NCI-H526 (cell line): Measurements from ENCODE around the gene PMVK.

Experiments used
- DNase-seq, 2 experiments: peaks; one replicate each; lab custom pipeline; 2025; lab: John Stamatoyannopoulos, UW

The PMVK gene

DNA sequence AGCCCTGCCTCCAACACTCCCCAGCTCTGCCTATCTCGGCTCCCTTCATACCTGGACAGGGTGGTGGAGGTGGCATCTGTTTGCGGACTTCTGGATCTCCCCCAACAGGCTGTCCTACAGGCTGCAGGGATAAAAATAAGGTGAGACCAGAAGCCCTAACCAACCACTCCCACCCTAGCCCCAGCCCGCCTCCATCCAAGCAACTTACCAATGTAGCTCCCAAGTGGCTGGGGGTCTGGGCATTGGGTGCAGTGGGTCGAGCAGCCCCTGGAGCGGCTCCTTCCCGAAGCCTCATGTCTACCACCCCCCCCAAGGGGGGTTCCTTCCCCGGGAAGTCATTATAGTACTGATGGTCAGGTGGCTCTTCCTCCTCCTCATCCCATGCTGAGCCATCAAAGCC lies 29.6 kb upstream of the PMVK start:
- no peak for DNase-seq

DNA sequence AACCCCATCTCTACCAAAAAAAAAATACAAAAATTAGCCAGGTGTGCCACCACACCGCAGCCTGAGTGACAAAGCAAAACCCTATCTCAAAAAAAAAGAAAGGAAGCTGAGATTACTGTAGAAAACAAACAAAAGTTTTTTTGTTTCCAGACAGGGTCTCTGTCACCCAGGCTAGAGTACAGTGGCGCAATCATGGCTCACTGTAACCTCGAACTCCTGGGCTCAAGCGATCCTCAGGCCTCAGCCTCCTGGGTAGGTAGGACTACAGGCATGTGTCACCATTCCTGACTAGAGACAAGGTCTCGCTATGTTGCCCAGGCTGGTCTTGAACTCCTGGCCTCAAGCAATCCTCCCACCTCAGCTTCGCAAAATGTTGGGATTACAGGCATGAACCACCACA lies 27.8 kb upstream of the PMVK start:
- DNase-seq: no peak

- DNase-seq: no peak
Observed at GRCh38 chr1:154963643-154964042, 27.1 kb upstream of the PMVK start.

GRCh38 chr1:154962795-154963330 lies 26.3 kb upstream of the PMVK start:
- no peak for DNase-seq

DNA sequence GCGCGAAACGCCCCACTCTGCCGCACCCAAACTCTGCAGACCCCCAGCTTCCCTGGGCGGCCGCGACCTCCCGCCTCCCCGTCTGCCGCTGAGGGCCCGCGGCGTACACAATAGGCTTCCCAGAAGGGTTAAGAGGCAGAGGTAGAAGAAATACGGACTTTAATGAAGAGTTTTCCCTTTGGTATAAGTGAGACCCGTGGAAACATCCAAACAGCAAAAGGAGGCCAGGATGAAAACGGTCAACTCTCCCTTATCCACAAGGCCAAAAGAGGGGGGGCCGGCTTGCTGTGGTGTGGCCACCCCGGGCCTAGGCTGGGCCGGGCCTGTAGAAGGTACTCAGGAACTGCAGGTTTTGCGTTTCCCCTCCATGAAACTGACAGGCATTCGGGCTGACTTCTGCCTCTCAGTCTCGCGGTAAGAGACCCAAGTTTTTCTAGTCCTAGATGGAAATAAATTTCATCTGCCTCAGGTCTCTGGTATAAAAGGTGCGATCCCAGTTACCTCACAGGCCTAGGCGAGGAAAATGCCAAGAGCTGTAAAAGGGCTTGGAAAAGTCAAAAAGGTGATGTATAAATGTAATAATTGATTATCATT lies 25.7 kb upstream of the PMVK start:
- DNase-seq: peak; percentile 46 to 83

- DNase-seq: peak; percentile 87 to 97
Observed at GRCh38 chr1:154961207-154962155, 25.0 kb upstream of the PMVK start, which contains the start of gene PYGO2. TSS of gene PYGO2 (minus strand) at chr1:154961782. CDS start at chr1:154961576, 206 bp downstream.

GRCh38 chr1:154960446-154961136 lies 24.1 kb upstream of the PMVK start:
- DNase-seq: no peak

DNA sequence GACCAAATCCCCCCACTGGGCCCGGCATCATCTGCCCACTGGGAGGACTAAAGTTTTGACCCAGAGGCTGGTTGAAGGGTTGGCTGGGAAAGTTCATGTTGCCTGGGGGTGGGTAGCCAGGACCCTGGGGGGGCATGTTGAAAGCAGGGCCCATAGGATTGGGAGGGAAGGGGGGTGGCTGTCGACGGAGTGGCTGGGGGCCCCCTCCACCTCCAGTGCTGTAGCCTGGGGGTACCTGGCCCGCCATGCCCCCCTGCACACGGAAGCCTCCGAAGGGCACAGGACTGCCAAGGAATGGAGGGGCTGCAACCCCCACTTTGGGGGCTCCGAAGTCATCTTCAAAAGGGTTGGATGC lies 22.9 kb upstream of the PMVK start:
- no peak for DNase-seq

DNA sequence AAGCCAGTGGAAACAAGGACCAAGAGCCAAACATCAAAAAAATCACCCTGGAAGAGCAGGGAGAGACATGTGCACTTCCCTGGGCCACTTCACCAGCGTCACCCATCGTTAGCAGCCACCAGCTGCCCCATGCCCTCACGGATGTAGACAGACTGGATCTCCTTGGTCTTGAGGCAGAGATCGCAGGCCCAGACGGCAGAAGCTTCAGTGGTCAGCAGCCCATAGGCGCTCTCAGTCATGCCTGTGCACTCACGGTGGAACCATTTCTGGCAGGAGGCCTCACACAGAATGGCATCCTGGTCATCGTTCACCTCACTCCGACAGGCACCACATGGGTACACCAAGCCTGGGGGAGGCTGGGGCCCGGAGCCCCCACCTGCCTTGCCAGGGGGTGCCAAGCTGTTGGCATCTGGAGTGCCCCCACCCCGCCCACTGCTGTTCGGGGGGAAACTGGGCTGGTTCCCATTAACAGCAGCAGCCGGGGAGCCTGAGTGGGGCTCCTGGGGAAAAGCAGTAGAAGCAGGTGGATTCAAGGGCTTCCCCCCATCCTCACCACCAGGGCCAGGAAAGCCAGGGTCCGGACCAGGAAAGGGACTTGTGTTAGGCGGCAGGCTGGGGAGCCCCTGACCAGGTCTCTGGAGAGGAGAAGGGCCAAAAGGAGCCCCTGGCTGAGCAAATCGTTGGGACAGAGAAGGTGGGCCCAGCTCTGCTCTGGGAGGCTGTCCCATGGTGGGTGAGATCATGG lies 22.3 kb upstream of the PMVK start:
- no peak for DNase-seq

GRCh38 chr1:154958036-154958435 lies 21.5 kb upstream of the PMVK start:
- no peak for DNase-seq

GRCh38 chr1:154957091-154957657 lies 20.7 kb upstream of the PMVK start:
- no peak for DNase-seq

DNA sequence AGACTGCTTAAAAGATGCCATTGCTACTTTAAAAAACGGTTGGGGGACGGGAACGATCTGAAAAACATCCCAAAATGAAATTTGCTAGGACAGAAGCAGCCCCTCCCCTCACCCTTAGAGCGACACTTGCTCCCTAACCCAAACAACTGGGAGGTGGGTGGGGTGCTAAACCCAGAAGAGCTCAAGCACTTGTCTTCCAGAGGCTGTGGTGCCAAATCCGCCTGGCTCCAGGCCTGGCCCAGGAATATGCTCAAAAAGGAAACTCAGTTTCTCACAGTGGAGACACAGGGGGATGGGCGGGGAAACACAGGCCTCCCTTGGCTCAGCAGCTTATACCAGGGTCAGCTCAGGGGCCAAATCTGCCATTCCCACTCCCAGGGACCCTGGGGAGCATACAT lies 20.0 kb upstream of the PMVK start:
- no peak for DNase-seq

DNA sequence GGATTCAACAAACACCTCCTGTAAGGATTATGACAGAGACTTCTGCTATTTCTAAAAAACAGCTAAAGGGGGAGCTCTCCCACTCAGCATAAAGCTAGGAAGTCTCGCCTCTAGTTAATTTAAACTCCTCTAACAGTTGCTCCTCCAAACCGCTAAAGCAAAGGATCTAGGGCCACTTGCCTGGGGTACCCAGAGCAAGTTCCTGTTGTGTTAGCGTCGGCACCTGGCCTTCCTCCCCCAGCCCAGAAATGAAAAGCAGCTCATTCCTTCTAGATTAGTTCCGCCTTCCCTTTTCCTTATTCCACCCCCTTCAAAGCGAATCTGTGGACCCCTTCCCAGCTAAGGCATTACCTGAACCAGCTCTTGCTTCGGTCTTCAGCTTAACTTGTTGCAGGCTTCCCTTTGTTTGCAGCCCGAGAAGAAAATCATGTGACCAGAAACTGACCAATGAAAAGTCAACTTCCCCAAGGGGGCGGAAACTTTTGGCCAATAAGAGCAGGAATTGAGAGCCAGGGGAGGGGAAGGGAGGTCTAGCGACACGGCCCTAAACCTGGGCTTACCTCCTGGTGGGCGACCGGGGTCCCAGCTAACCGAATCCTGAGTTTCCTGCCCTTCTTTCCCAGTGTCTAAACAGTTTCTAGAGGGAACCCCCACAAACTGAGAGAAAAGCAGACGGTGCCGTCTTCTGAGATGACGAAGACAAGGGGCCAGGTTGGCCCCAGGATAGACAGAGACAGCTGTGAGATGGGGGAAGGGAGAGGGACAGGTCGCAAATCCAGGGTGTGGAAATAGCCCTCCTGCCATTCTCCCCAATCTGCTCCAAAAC lies 19.4 kb upstream of the PMVK start, which contains the start of gene PBXIP1:
PBXIP1 (minus strand) TSS at position 382 of the 826 bp plus-strand sequence. CDS start 2,378 bp downstream, outside the sequence.
- DNase-seq: peak; percentile 98 to 99

- DNase-seq: peak; percentile 58 to 73
Observed at GRCh38 chr1:154955039-154955717, 18.7 kb upstream of the PMVK start.

DNA sequence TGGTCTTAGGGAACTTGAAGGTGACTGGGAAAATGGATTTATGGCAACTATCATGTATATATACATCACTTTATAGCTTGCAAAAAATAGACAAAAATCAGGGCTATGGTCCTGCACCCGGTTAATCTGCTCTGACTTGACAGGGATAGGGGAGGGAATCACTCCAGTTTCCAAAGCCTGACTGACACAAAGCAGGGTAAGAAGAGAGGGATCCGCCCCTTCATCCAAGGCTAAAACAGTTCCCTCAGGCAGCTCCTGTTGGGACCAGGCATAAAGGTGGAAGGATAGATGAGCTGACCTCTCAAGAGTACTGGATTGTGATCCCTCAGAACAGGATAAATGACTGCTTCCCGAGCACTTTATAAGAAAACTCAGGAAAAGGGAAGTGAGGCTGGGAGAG lies 18.0 kb upstream of the PMVK start:
- no peak for DNase-seq

GRCh38 chr1:154953611-154954038 lies 17.1 kb upstream of the PMVK start:
- peak; percentile 97 to 99 for DNase-seq

DNA sequence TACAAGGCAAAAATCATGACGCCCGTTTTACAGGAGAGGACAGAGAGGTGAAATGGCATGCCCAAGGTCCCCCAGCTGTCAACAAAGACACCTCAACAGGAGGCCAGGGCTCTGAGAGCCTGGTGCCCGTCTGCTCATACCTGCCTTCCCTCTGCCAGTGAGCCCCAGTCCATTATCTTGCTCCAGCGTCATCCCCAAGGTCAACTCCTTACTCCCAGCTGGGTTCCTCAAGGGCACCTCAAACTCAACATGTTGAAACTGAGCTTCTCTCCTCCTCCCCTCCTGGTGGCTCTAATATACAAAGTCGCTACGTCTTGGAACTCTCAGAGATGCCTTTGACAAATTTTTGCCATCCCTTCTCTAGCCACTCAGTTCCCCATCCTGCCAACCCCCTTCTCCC lies 16.1 kb upstream of the PMVK start:
- no peak for DNase-seq

- DNase-seq: peak; percentile 43 to 88
Observed at GRCh38 chr1:154951901-154952657, 15.6 kb upstream of the PMVK start.

DNA sequence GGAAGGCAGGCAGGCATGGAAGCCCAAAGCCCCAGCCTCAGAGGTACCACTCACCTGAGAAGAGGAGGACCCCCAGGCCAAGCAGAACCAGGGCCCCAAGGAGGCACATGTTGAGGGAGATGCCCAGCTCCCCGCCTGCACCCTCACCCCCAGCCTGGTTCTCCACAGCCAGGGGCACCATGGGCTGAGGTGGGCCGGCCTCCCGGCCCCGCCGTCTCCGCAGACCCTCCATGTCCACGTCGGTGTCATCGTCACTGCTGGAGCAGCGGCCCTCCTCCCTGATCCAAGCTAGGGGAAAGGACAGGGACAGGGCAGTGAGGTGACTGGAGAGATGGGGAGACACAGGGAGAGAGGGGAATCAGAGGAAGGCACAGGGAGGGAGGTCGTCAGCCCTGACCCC lies 11.6 kb upstream of the PMVK start:
- no peak for DNase-seq
